HCT116 (cell line): Measurements from ENCODE around the gene CNKSR3.

Source experiments
- EZH2 ChIP-seq: fragments of 200-600 bp; sonication (generic); IDR thresholded peaks from 2 replicates; pipeline ENCODE4 v1.6.1; 2017; ENCODE audit warnings: antibody characterized with exemption, mixed run types
- EZH2phosphoT487 ChIP-seq: fragments of 200-600 bp; IDR thresholded peaks from 2 replicates; pipeline ENCODE4 v1.6.1; 2018; ENCODE audit warnings: antibody characterized with exemption, borderline replicate concordance
- FOSL1 ChIP-seq: IDR thresholded peaks from 2 replicates; pipeline ENCODE4 v1.6.1; 2012; ENCODE audit warnings: low read depth
- JUND ChIP-seq: IDR thresholded peaks from 2 replicates; pipeline ENCODE4 v1.6.1; 2012
- POLR2A ChIP-seq: IDR thresholded peaks from 2 replicates; pipeline ENCODE4 v1.7.0; 2011; ENCODE audit warnings: borderline replicate concordance; ENCODE audit not compliant: insufficient read depth, insufficient read length; ENCODE audit errors: extremely low read depth
- RAD21 ChIP-seq: IDR thresholded peaks from 2 replicates; pipeline ENCODE4 v1.6.1; 2012; ENCODE audit warnings: low read depth, mild to moderate bottlenecking
- SIN3A ChIP-seq: IDR thresholded peaks from 2 replicates; pipeline ENCODE4 v1.6.1; 2012; ENCODE audit warnings: low read depth
- TF ChIP-seq, protein P1 (sequence below), 3 experiments: fragments of 200-600 bp in 1 of 3; sonication (generic) in 1 of 3; IDR thresholded peaks in 2 of 3; conservative IDR thresholded peaks in 1 of 3; 2 replicates each; pipeline ENCODE4 v1.5.1; 2012 to 2017; ENCODE audit warnings: low read depth in 2 of 3, low read length in 2 of 3, antibody characterized with exemption in 1 of 3, borderline replicate concordance in 1 of 3, control low read depth in 1 of 3, mild to moderate bottlenecking in 1 of 3, mixed read lengths in 1 of 3, mixed run types in 1 of 3, moderate library complexity in 1 of 3; ENCODE audit not compliant: insufficient read depth in 1 of 3
- TF ChIP-seq, protein P2 (sequence below): IDR thresholded peaks from 2 replicates; pipeline ENCODE4 v1.6.1; 2012

- TF ChIP-seq RAD21 (no peak), EZH2phosphoT487 (no peak), EZH2 (no peak), JUND (no peak), SIN3A (no peak), FOSL1 (no peak), POLR2A (no peak)
- TF ChIP-seq, protein P1, sequence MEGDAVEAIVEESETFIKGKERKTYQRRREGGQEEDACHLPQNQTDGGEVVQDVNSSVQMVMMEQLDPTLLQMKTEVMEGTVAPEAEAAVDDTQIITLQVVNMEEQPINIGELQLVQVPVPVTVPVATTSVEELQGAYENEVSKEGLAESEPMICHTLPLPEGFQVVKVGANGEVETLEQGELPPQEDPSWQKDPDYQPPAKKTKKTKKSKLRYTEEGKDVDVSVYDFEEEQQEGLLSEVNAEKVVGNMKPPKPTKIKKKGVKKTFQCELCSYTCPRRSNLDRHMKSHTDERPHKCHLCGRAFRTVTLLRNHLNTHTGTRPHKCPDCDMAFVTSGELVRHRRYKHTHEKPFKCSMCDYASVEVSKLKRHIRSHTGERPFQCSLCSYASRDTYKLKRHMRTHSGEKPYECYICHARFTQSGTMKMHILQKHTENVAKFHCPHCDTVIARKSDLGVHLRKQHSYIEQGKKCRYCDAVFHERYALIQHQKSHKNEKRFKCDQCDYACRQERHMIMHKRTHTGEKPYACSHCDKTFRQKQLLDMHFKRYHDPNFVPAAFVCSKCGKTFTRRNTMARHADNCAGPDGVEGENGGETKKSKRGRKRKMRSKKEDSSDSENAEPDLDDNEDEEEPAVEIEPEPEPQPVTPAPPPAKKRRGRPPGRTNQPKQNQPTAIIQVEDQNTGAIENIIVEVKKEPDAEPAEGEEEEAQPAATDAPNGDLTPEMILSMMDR (IDR thresholded peaks at IDR 0.05 in 2 of 3, conservative IDR thresholded peaks at IDR 0.05 in 1 of 3; ENCODE audit: borderline replicate concordance in 1 of 3, insufficient read depth in 1 of 3, low read depth in 2 of 3, low read length in 2 of 3), result no peak
- TF ChIP-seq, protein P2, sequence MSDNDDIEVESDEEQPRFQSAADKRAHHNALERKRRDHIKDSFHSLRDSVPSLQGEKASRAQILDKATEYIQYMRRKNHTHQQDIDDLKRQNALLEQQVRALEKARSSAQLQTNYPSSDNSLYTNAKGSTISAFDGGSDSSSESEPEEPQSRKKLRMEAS, result no peak
Measured at GRCh38 chr6:154511791-154512190, 1.3 kb upstream of the CNKSR3 start.
